Stimulated activated CD4-positive, alpha-beta T cell treated with anti-CD3 and anti-CD28 coated beads, Interleukin-15, amount 100 ng/mL, for 48 hours (primary cell): ENCODE measurements around the gene TMEM119.
"Not testable (repeated sequence)": the region's sequence is repeated elsewhere in the genome, so short reads cannot be mapped to it uniquely, and the experiment has no call there.

Experiments
- DNase-seq, 2 donors: peaks; one replicate each; pipeline ENCODE4 v3.0.0-alpha.2; 2020; ENCODE audit warnings: low read depth in 2 of 2

The TMEM119 gene

GRCh38 chr12:108600702-108601007, 2.8 kb upstream of the TMEM119 start:
- no peak for DNase-seq

- no peak for DNase-seq
Measured at GRCh38 chr12:108599948-108600701, 2.2 kb upstream of the TMEM119 start.

GRCh38 chr12:108599541-108599940, 1.7 kb upstream of the TMEM119 start:
- DNase-seq: no peak

GRCh38 chr12:108598553-108599250, 818 bp upstream of the TMEM119 start:
- DNase-seq: no peak

GRCh38 chr12:108596854-108597558, 878 bp downstream of the TMEM119 start:
- DNase-seq: no peak

- DNase-seq: no peak
Measured at GRCh38 chr12:108595711-108596647, 1.9 kb downstream of the TMEM119 start.

GRCh38 chr12:108594960-108595710, 2.7 kb downstream of the TMEM119 start:
- DNase-seq: no peak

- DNase-seq: no peak
Measured at GRCh38 chr12:108594323-108594903, 3.5 kb downstream of the TMEM119 start.

GRCh38 chr12:108592033-108592909, 5.6 kb downstream of the TMEM119 start:
- no peak for DNase-seq

- no peak for DNase-seq
Measured at GRCh38 chr12:108591267-108591980, 6.5 kb downstream of the TMEM119 start.

GRCh38 chr12:108590463-108590862, 7.4 kb downstream of the TMEM119 start:
- DNase-seq: not testable (repeated sequence)

- DNase-seq: no peak
Measured at GRCh38 chr12:108589840-108590229, 8.0 kb downstream of the TMEM119 start.

GRCh38 chr12:108589028-108589839, 8.7 kb downstream of the TMEM119 start:
- DNase-seq: no peak

- DNase-seq: no peak
Measured at GRCh38 chr12:108587826-108588225, 10.1 kb downstream of the TMEM119 start.

- no peak for DNase-seq
Measured at GRCh38 chr12:108586306-108586705, 11.6 kb downstream of the TMEM119 start.

- DNase-seq: no peak
Measured at GRCh38 chr12:108585864-108586263, 12.0 kb downstream of the TMEM119 start.

- no peak for DNase-seq
Measured at GRCh38 chr12:108584456-108585065, 13.3 kb downstream of the TMEM119 start.

GRCh38 chr12:108583991-108584390, 13.9 kb downstream of the TMEM119 start:
- DNase-seq: no peak
